ENCODE results near the gene EP300.

Gene EP300

GRCh38 chr22:41215926-41216325 is 123.5 kb downstream of the EP300 start:
- DNase-seq = no peak

- DNase-seq = no peak
Observed at GRCh38 chr22:41216984-41217383, 124.6 kb downstream of the EP300 start.

GRCh38 chr22:41217553-41218157 is 125.3 kb downstream of the EP300 start:
- DNase-seq = peak; percentile 12

- no peak for DNase-seq
Observed at GRCh38 chr22:41222846-41223507, 130.6 kb downstream of the EP300 start.

- no peak for DNase-seq
Observed at GRCh38 chr22:41223535-41223934, 131.1 kb downstream of the EP300 start.

- no peak for DNase-seq
Observed at GRCh38 chr22:41226723-41227655, 134.6 kb downstream of the EP300 start.

- no peak for DNase-seq
Observed at GRCh38 chr22:41229215-41229614, 136.8 kb downstream of the EP300 start.

All from NCI-H1436 treated with DMSO at 0.1 percent for 48 hours (cell line).